Measurements from ENCODE around the gene RET. TPM values are rescaled to one million over a fixed set of nuclear protein-coding genes. Genes with fewer than 3 reads are reported as not detected.
A peak's percentile ranks its signal among the peaks of the same experiment; 100 is the strongest.
"Not testable (repeated sequence)": the region's sequence is repeated elsewhere in the genome, so short reads cannot be mapped to it uniquely, and the experiment has no call there.

Gene RET
- total RNA-seq, 2 experiments from 2014 or later, result 0.36 TPM; not detected in 1

- peak; percentile 16 for DNase-seq
- no peaks in the 10 kb centered on the region for H3K27me3 Mint-ChIP-seq (ENCODE audit: low read depth)
- CTCF ChIA-PET, result interaction anchor here (0.6 to 1.1 kb wide), 2 partner anchors 12 to 916 kb away, joined by 3 read pairs; no protein-coding TSS in a partner anchor
- no peak overlapping the region for H3K27ac Mint-ChIP-seq
- H3K9me3 Mint-ChIP-seq, result no peaks in the 10 kb centered on the region
- H3K4me1 Mint-ChIP-seq (ENCODE audit: low read depth), result no peaks in the 10 kb centered on the region
- no peak overlapping the region for H3K4me3 Mint-ChIP-seq
- intact Hi-C loops (cut with micrococcal nuclease), result no loop called here
- H3K36me3 Mint-ChIP-seq (ENCODE audit: low read depth), result no peaks in the 10 kb centered on the region
Observed at GRCh38 chr10:43093423-43094076, 16.7 kb downstream of the RET start.

GRCh38 chr10:43094085-43094484 lies 17.2 kb downstream of the RET start:
- CTCF ChIA-PET, result interaction anchor here (0.6 to 1.1 kb wide), 2 partner anchors 11 to 916 kb away, joined by 3 read pairs; no protein-coding TSS in a partner anchor
- H3K4me1 Mint-ChIP-seq (ENCODE audit: low read depth), result no peaks in the 10 kb centered on the region

GRCh38 chr10:43099339-43099738 lies 22.5 kb downstream of the RET start:
- H3K9me3 Mint-ChIP-seq; DNase-seq; intact Hi-C loops (cut with micrococcal nuclease); CTCF ChIA-PET; H3K36me3 Mint-ChIP-seq (ENCODE audit: low read depth); H3K4me3 Mint-ChIP-seq; H3K27ac Mint-ChIP-seq; H3K4me1 Mint-ChIP-seq (ENCODE audit: low read depth): not testable (repeated sequence)
- peaks cover 11% of the 10 kb centered on the region for H3K27me3 Mint-ChIP-seq (ENCODE audit: low read depth)

More at GRCh38 chr10:43094085-43094484, 17.2 kb downstream of the RET start:
- DNase-seq, result no peak
- Mint-ChIP-seq H3K27me3 (ENCODE audit: low read depth) (no peaks in the 10 kb centered on the region), H3K4me3 (no peak overlapping the region), H3K27ac (no peak overlapping the region), H3K9me3 (no peaks in the 10 kb centered on the region), H3K36me3 (ENCODE audit: low read depth) (no peaks in the 10 kb centered on the region)
- intact Hi-C loops (cut with micrococcal nuclease), result no loop called here

- intact Hi-C loops (cut with micrococcal nuclease), result loop anchor here (10.0 kb wide), 1 partner anchor 925 kb away; no protein-coding TSS in a partner anchor
- H3K27ac Mint-ChIP-seq, result no peak overlapping the region
- peaks cover 12% of the 10 kb centered on the region for H3K27me3 Mint-ChIP-seq (ENCODE audit: low read depth)
- H3K36me3 Mint-ChIP-seq (ENCODE audit: low read depth), result no peaks in the 10 kb centered on the region
- CTCF ChIA-PET, result interaction anchor here (0.5 to 0.7 kb wide), 2 partner anchors 65 to 195 kb away, joined by 3 read pairs; no protein-coding TSS in a partner anchor
- DNase-seq, result no peak
- peaks cover under 1% of the 10 kb centered on the region for H3K4me1 Mint-ChIP-seq (ENCODE audit: low read depth)
- H3K4me3 Mint-ChIP-seq, result no peak overlapping the region
- no peaks in the 10 kb centered on the region for H3K9me3 Mint-ChIP-seq
Observed at GRCh38 chr10:43099928-43100327, 23.1 kb downstream of the RET start.

- Mint-ChIP-seq H3K4me1 (ENCODE audit: low read depth) (peaks cover 4% of the 10 kb centered on the region), H3K9me3 (no peaks in the 10 kb centered on the region), H3K27me3 (ENCODE audit: low read depth) (peaks cover 13% of the 10 kb centered on the region), H3K36me3 (ENCODE audit: low read depth) (no peaks in the 10 kb centered on the region), H3K27ac (no peak overlapping the region), H3K4me3 (no peak overlapping the region)
- intact Hi-C loops (cut with micrococcal nuclease), result loop anchor here (10.0 kb wide), 1 partner anchor 926 kb away; no protein-coding TSS in a partner anchor
- no peak for DNase-seq
- CTCF ChIA-PET, result interaction anchor here (0.5 to 0.7 kb wide), 2 partner anchors 65 to 195 kb away, joined by 3 read pairs; no protein-coding TSS in a partner anchor
Observed at GRCh38 chr10:43100366-43100765, 23.5 kb downstream of the RET start.

- H3K27me3 Mint-ChIP-seq (ENCODE audit: low read depth), result peaks cover 13% of the 10 kb centered on the region
- peaks cover 4% of the 10 kb centered on the region for H3K4me1 Mint-ChIP-seq (ENCODE audit: low read depth)
- intact Hi-C loops (cut with micrococcal nuclease), result loop anchor here (10.0 kb wide), 1 partner anchor 927 kb away; no protein-coding TSS in a partner anchor
- CTCF ChIA-PET, result no interaction called here
- no peak overlapping the region for H3K27ac Mint-ChIP-seq
- no peak for DNase-seq
- H3K4me3 Mint-ChIP-seq, result no peak overlapping the region
- H3K36me3 Mint-ChIP-seq (ENCODE audit: low read depth), result no peaks in the 10 kb centered on the region
- H3K9me3 Mint-ChIP-seq, result no peaks in the 10 kb centered on the region
Observed at GRCh38 chr10:43102063-43102828, 25.4 kb downstream of the RET start.

- Mint-ChIP-seq H3K4me1 (ENCODE audit: low read depth) (peaks cover 4% of the 10 kb centered on the region), H3K27ac (no peak overlapping the region), H3K27me3 (ENCODE audit: low read depth) (peaks cover 13% of the 10 kb centered on the region), H3K4me3 (peak overlapping the region; percentile 63), H3K36me3 (ENCODE audit: low read depth) (no peaks in the 10 kb centered on the region), H3K9me3 (no peaks in the 10 kb centered on the region)
- DNase-seq, result peak; percentile 74
- CTCF ChIA-PET, result interaction anchor here (0.8 to 2.3 kb wide), 6 partner anchors 12 to 352 kb away, joined by 3 to 9 read pairs (median 4); no protein-coding TSS in a partner anchor
- intact Hi-C loops (cut with micrococcal nuclease), result loop anchor here (1.0 to 10.0 kb wide), 4 partner anchors 99 to 931 kb away; no protein-coding TSS in a partner anchor
Observed at GRCh38 chr10:43105102-43105955, 28.5 kb downstream of the RET start.

GRCh38 chr10:43105956-43106229 lies 29.0 kb downstream of the RET start:
- Mint-ChIP-seq H3K9me3 (no peaks in the 10 kb centered on the region), H3K4me1 (ENCODE audit: low read depth) (peaks cover 4% of the 10 kb centered on the region), H3K27ac (no peak overlapping the region), H3K27me3 (ENCODE audit: low read depth) (peaks cover 13% of the 10 kb centered on the region), H3K4me3 (no peak overlapping the region), H3K36me3 (ENCODE audit: low read depth) (no peaks in the 10 kb centered on the region)
- DNase-seq, result no peak
- intact Hi-C loops (cut with micrococcal nuclease), result loop anchor here (1.0 to 10.0 kb wide), 4 partner anchors 98 to 931 kb away; no protein-coding TSS in a partner anchor
- CTCF ChIA-PET, result interaction anchor here (1.2 to 2.3 kb wide), 3 partner anchors 12 to 240 kb away, joined by 3 to 9 read pairs (median 5); no protein-coding TSS in a partner anchor

GRCh38 chr10:43106256-43107091 lies 29.6 kb downstream of the RET start:
- peaks cover 13% of the 10 kb centered on the region for H3K27me3 Mint-ChIP-seq (ENCODE audit: low read depth)
- intact Hi-C loops (cut with micrococcal nuclease), result loop anchor here (10.0 kb wide), 1 partner anchor 932 kb away; no protein-coding TSS in a partner anchor
- CTCF ChIA-PET, result interaction anchor here (0.7 to 2.3 kb wide), 3 partner anchors 15 to 240 kb away, joined by 3 to 9 read pairs (median 5); no protein-coding TSS in a partner anchor

GRCh38 chr10:43108951-43109350 lies 32.1 kb downstream of the RET start:
- Mint-ChIP-seq H3K9me3 (no peaks in the 10 kb centered on the region), H3K36me3 (ENCODE audit: low read depth) (no peaks in the 10 kb centered on the region), H3K4me1 (ENCODE audit: low read depth) (peaks cover 4% of the 10 kb centered on the region), H3K27me3 (ENCODE audit: low read depth) (peaks cover 3% of the 10 kb centered on the region), H3K27ac (no peak overlapping the region), H3K4me3 (no peak overlapping the region)
- CTCF ChIA-PET, result no interaction called here
- DNase-seq, result no peak
- intact Hi-C loops (cut with micrococcal nuclease), result loop anchor here (10.0 kb wide), 1 partner anchor 934 kb away; no protein-coding TSS in a partner anchor

More at GRCh38 chr10:43106256-43107091, 29.6 kb downstream of the RET start:
- H3K9me3 Mint-ChIP-seq, result no peaks in the 10 kb centered on the region
- H3K4me3 Mint-ChIP-seq, result no peak overlapping the region
- H3K27ac Mint-ChIP-seq, result no peak overlapping the region
- H3K36me3 Mint-ChIP-seq (ENCODE audit: low read depth), result no peaks in the 10 kb centered on the region
- H3K4me1 Mint-ChIP-seq (ENCODE audit: low read depth), result peaks cover 4% of the 10 kb centered on the region
- no peak for DNase-seq

- DNase-seq, result no peak
- CTCF ChIA-PET, result no interaction called here
- Mint-ChIP-seq H3K9me3 (no peaks in the 10 kb centered on the region), H3K4me3 (no peak overlapping the region), H3K27me3 (ENCODE audit: low read depth) (peaks cover 2% of the 10 kb centered on the region), H3K36me3 (ENCODE audit: low read depth) (no peaks in the 10 kb centered on the region), H3K4me1 (ENCODE audit: low read depth) (peaks cover 4% of the 10 kb centered on the region), H3K27ac (no peak overlapping the region)
- intact Hi-C loops (cut with micrococcal nuclease), result loop anchor here (10.0 kb wide), 1 partner anchor 935 kb away; no protein-coding TSS in a partner anchor
Observed at GRCh38 chr10:43109671-43110249, 32.9 kb downstream of the RET start.

Measured in activated naive CD4-positive, alpha-beta T cell treated with anti-CD3 and anti-CD28 coated beads for 36 hours (primary cell).